ENCODE data around the gene ZNF317. TPM values are rescaled to one million over a fixed set of nuclear protein-coding genes. Genes with fewer than 3 reads are reported as not detected.

ZNF317 gene
- total RNA-seq (10 to 100 TPM; 39.4 to 75.5 (median 54.5) TPM), polyA plus RNA-seq (10 to 100 TPM; 33.3 to 38.4 TPM), total RNA-seq (138 reads per million, percentile 89 among the genes with 10 or more reads in this experiment)

DNA sequence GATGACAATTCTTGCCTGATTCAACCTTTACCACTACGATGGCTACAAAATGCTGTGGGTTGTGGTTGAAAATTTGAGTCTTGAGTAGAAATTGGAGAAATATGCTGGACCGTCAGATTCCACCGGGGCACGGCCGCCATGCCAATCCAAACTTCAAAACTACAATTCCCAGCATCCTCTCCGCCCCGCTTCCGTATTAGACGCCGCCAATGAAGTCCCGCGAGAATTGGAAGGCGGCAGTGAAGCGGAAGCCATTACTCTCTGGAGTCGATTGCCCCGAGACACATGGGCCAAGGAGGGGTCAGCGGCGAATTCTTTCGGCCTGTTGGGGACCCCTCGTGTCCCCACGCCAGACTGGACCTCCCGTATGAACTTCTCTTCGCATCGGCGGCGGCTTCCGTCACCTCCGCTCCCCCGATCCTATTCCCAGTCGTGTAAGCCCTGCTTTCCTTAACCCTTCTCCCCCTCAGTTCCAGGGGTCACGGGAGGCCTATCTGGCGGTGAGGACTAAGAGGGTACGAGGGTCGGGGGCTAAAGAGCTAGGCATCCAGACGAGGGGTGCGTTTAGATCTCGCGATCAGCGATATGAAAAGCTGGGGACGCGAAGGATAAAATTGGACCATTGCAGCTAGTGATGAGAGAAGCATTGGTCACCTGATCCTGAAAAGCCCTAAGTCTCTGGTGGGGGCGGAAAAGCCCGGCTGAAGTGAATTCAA, at the start of gene ZNF317:
Gene ZNF317, plus strand, starts transcription at position 239 of the 716 bp plus-strand sequence. CDS start 15,620 bp downstream, outside the sequence.
- intact Hi-C loops (cut with micrococcal nuclease) = loop anchor here (1.0 to 5.0 kb wide), 11 partner anchors 167 to 695 kb away; partner anchors contain the start of genes ZNF121 (in 2 of the 2), ZNF266 (in 2 of the 2), ZNF559 (in 2 of the 2) and ZNF699 (in 2 of the 2)

DNA sequence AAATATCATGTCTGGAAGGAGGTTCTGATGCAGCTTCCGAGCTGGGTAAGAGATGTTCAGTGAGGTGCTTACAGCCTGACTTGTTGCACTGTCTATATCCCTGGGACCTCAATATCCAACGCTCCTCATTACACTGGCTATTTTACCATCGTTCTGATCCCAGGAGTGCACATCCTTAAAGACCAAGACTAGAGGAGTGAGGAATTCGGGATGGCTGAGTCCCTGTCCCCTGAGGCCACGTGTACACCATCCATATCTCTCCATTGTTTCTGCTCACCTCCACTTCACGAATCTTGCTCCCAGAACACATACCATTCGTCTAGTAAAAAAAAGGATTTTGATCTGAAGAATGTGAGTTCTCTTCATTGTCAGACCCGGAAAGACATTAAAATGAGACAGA, 32.8 kb upstream of the ZNF317 start, which contains the start of gene OR7G2:
Gene OR7G2, minus strand, starts transcription at position 101 of the 400 bp plus-strand sequence. CDS start 4,232 bp downstream, outside the sequence.
- H3K4me1 Mint-ChIP-seq = no peaks in the 10 kb centered on the region
- ChIA-PET POLR2A (no interaction called here), CTCF (no interaction called here)
- peaks cover 0 to 1% (median 0%) of the 10 kb centered on the region in 11 donors for H3K9me3 Mint-ChIP-seq
- peaks cover 0 to 37% (median 29%) of the 10 kb centered on the region in 5 donors for H3K27me3 Mint-ChIP-seq
- Histone ChIP-seq H3K27ac (ENCODE audit: low read depth, low read length) (no peak within 1 kb of the TSS), H3K36me3 (ENCODE audit: control insufficient read depth in 2 of 3, insufficient read depth in 3 of 3, low read length in 3 of 3) (no peaks in the 10 kb centered on the region), H3K9me3 (ENCODE audit: control insufficient read depth in 2 of 3, low read length in 3 of 3) (no peaks in the 10 kb centered on the region), H3K27me3 (ENCODE audit: control insufficient read depth in 2 of 2, insufficient read depth in 2 of 2, low read length in 2 of 2) (no peaks in the 10 kb centered on the region), H3K4me3 (ENCODE audit: low read length) (no peak within 1 kb of the TSS), H3K4me1 (ENCODE audit: control insufficient read depth in 2 of 2, insufficient read depth in 2 of 2, low read length in 2 of 2) (no peaks in the 10 kb centered on the region)
- H3K27ac Mint-ChIP-seq = no peak within 1 kb of the TSS
- intact Hi-C loops (cut with micrococcal nuclease) = no loop called here
- no peak for DNase-seq
- no peak within 1 kb of the TSS for H3K4me3 Mint-ChIP-seq
- H3K36me3 Mint-ChIP-seq = no peaks in the 10 kb centered on the region
- ATAC-seq = no peak

More for the DNA sequence above, at the start of gene ZNF317:
- Histone ChIP-seq H3K4me1 (ENCODE audit: control insufficient read depth in 2 of 2, insufficient read depth in 2 of 2, low read length in 2 of 2) (peaks cover 17 to 21% of the 10 kb centered on the region in 2 donors), H3K27me3 (ENCODE audit: control insufficient read depth in 2 of 2, insufficient read depth in 2 of 2, low read length in 2 of 2) (no peaks in the 10 kb centered on the region), H3K4me3 (ENCODE audit: low read length) (peak within 1 kb of the TSS; percentile 94), H3K27ac (ENCODE audit: low read depth, low read length) (peak within 1 kb of the TSS; percentile 95), H3K36me3 (ENCODE audit: control insufficient read depth in 2 of 3, insufficient read depth in 3 of 3, low read length in 3 of 3) (peaks cover 0 to 9% (median 0%) of the 10 kb centered on the region in 3 experiments), H3K9me3 (ENCODE audit: control insufficient read depth in 2 of 3, low read length in 3 of 3) (peaks cover 0 to 9% (median 5%) of the 10 kb centered on the region in 3 experiments)
- H3K4me1 Mint-ChIP-seq = peaks cover 28 to 55% (median 49%) of the 10 kb centered on the region in 7 donors
- DNase-seq (peak; percentile 72 to 94 (median 88)), ATAC-seq (peak; percentile 94)
- H3K27me3 Mint-ChIP-seq = peaks cover 0 to 7% (median 0%) of the 10 kb centered on the region in 5 donors
- H3K4me3 Mint-ChIP-seq = peak within 1 kb of the TSS; percentile 93 to 99 (median 98)
- CTCF ChIA-PET = no interaction called here
- POLR2A ChIA-PET = interaction anchor here (0.6 to 2.4 kb wide), 3 partner anchors 295 to 692 kb away, joined by 3 to 8 read pairs (median 3); partner anchors contain the start of gene ZNF266
- peak within 1 kb of the TSS; percentile 95 to 99 (median 97) for H3K27ac Mint-ChIP-seq
- peaks cover 7 to 38% (median 27%) of the 10 kb centered on the region in 5 donors for H3K36me3 Mint-ChIP-seq
- H3K9me3 Mint-ChIP-seq = peaks cover 0 to 21% (median 8%) of the 10 kb centered on the region in 11 donors

GRCh38 chr19:9109959-9110358, 30.2 kb upstream of the ZNF317 start:
- H3K4me1 Mint-ChIP-seq = no peaks in the 10 kb centered on the region
- DNase-seq (no peak), ATAC-seq (no peak)
- no peaks in the 10 kb centered on the region for H3K36me3 ChIP-seq (ENCODE audit: control insufficient read depth in 2 of 3, insufficient read depth in 3 of 3, low read length in 3 of 3)
- CTCF ChIA-PET = no interaction called here
- intact Hi-C loops (cut with micrococcal nuclease) = no loop called here
- no peaks in the 10 kb centered on the region for H3K27me3 ChIP-seq (ENCODE audit: control insufficient read depth in 2 of 2, insufficient read depth in 2 of 2, low read length in 2 of 2)
- H3K9me3 Mint-ChIP-seq = no peaks in the 10 kb centered on the region
- no peaks in the 10 kb centered on the region for H3K9me3 ChIP-seq (ENCODE audit: control insufficient read depth in 2 of 3, low read length in 3 of 3)
- H3K4me1 ChIP-seq (ENCODE audit: control insufficient read depth in 2 of 2, insufficient read depth in 2 of 2, low read length in 2 of 2) = no peaks in the 10 kb centered on the region
- POLR2A ChIA-PET = no interaction called here
- H3K4me3 ChIP-seq (ENCODE audit: low read length) = no peak overlapping the region
- no peak overlapping the region for H3K4me3 Mint-ChIP-seq
- H3K27me3 Mint-ChIP-seq = peaks cover 0 to 36% (median 25%) of the 10 kb centered on the region in 5 donors
- H3K36me3 Mint-ChIP-seq = no peaks in the 10 kb centered on the region
- H3K27ac Mint-ChIP-seq = no peak overlapping the region
- no peak overlapping the region for H3K27ac ChIP-seq (ENCODE audit: low read depth, low read length)

- no peak for DNase-seq
- POLR2A ChIA-PET = no interaction called here
- Histone ChIP-seq H3K9me3 (ENCODE audit: control insufficient read depth in 2 of 3, low read length in 3 of 3) (no peaks in the 10 kb centered on the region), H3K27me3 (ENCODE audit: control insufficient read depth in 2 of 2, insufficient read depth in 2 of 2, low read length in 2 of 2) (peaks cover 0 to 2% of the 10 kb centered on the region in 2 donors), H3K36me3 (ENCODE audit: control insufficient read depth in 2 of 3, insufficient read depth in 3 of 3, low read length in 3 of 3) (no peaks in the 10 kb centered on the region), H3K4me3 (ENCODE audit: low read length) (no peak within 1 kb of the TSS), H3K4me1 (ENCODE audit: control insufficient read depth in 2 of 2, insufficient read depth in 2 of 2, low read length in 2 of 2) (no peaks in the 10 kb centered on the region), H3K27ac (ENCODE audit: low read depth, low read length) (no peak within 1 kb of the TSS)
- no peak for ATAC-seq
- CTCF ChIA-PET = no interaction called here
- Mint-ChIP-seq H3K4me3 (no peak within 1 kb of the TSS), H3K27me3 (peaks cover 0 to 34% (median 23%) of the 10 kb centered on the region in 5 donors), H3K9me3 (peaks cover 0 to 6% (median 0%) of the 10 kb centered on the region in 11 donors), H3K4me1 (no peaks in the 10 kb centered on the region), H3K36me3 (no peaks in the 10 kb centered on the region), H3K27ac (no peak within 1 kb of the TSS)
- intact Hi-C loops (cut with micrococcal nuclease) = no loop called here
These were observed 24.8 kb upstream of the ZNF317 start, which contains the start of gene OR7G1 for GRCh38 chr19:9115307-9115813. OR7G1 (minus strand) TSS chr19:9115763; CDS start chr19:9115763, 0 bp downstream.

DNA sequence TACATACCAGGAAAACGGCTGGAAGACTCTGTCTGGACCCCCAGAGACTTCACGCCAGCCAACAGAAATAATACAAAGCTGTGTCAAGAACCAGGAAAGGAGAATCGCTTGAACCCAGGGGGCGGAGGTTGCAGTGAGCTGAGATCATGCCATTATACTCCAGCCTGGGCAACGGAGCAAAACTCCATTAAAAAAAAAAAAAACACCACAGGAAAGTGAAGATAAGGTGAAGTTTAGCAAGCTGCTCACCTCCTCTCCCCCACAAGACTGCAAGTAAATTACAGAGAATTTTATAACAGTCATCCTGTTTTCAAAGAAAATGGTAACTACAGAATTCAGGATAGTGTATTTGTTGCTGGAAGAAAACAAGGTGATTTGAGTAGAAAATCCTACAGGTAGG, 23.6 kb upstream of the ZNF317 start:
- Mint-ChIP-seq H3K36me3 (no peaks in the 10 kb centered on the region), H3K4me1 (no peaks in the 10 kb centered on the region), H3K27ac (no peak overlapping the region), H3K4me3 (no peak overlapping the region), H3K9me3 (peaks cover 0 to 9% (median 0%) of the 10 kb centered on the region in 11 donors), H3K27me3 (peaks cover 0 to 38% (median 26%) of the 10 kb centered on the region in 5 donors)
- intact Hi-C loops (cut with micrococcal nuclease) = no loop called here
- Histone ChIP-seq H3K27me3 (ENCODE audit: control insufficient read depth in 2 of 2, insufficient read depth in 2 of 2, low read length in 2 of 2) (peaks cover 0 to 2% of the 10 kb centered on the region in 2 donors), H3K4me3 (ENCODE audit: low read length) (no peak overlapping the region), H3K27ac (ENCODE audit: low read depth, low read length) (no peak overlapping the region), H3K9me3 (ENCODE audit: control insufficient read depth in 2 of 3, low read length in 3 of 3) (no peaks in the 10 kb centered on the region), H3K36me3 (ENCODE audit: control insufficient read depth in 2 of 3, insufficient read depth in 3 of 3, low read length in 3 of 3) (no peaks in the 10 kb centered on the region), H3K4me1 (ENCODE audit: control insufficient read depth in 2 of 2, insufficient read depth in 2 of 2, low read length in 2 of 2) (no peaks in the 10 kb centered on the region)
- ChIA-PET CTCF (no interaction called here), POLR2A (no interaction called here)
- no peak for ATAC-seq
- no peak for DNase-seq

DNA sequence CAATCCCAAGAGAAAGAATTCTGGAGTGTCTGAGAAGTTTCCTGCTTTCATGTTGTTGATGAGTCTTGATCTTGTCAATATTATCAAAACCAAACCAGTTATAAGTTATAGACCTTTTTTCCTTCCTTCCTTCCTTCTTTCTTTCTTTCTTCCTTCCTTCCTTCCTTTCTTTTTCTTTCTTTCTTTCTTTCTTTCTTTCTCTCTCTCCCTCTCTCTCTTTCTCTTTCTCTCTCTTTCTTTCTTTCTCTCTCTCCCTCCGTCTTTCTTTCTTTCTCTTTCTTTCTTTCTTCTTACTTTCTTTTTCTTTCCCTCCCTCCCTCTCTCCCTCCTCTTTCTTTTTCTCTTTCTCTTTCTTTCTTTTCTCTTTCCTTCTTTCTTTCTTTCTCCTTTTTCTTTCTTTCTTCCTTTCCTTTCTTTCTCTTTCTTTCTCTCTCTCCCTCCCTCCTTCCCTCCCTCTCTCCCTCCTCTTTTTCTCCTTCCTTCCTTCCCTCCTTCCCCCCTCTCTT, 13.2 kb upstream of the ZNF317 start, which contains the start of gene OR7G3:
Gene OR7G3, minus strand, starts transcription at position 51 of the 506 bp plus-strand sequence. Its CDS starts 0 bp downstream, at position 51.
- Mint-ChIP-seq H3K27ac (no peak within 1 kb of the TSS), H3K27me3 (peaks cover 0 to 43% (median 30%) of the 10 kb centered on the region in 5 donors), H3K4me3 (no peak within 1 kb of the TSS), H3K9me3 (peaks cover 0 to 4% (median 0%) of the 10 kb centered on the region in 11 donors), H3K36me3 (peaks cover 0 to 6% (median 0%) of the 10 kb centered on the region in 5 donors), H3K4me1 (peaks cover 0 to 9% (median 8%) of the 10 kb centered on the region in 7 donors)
- Histone ChIP-seq H3K27ac (ENCODE audit: low read depth, low read length) (no peak within 1 kb of the TSS), H3K36me3 (ENCODE audit: control insufficient read depth in 2 of 3, insufficient read depth in 3 of 3, low read length in 3 of 3) (no peaks in the 10 kb centered on the region), H3K9me3 (ENCODE audit: control insufficient read depth in 2 of 3, low read length in 3 of 3) (no peaks in the 10 kb centered on the region), H3K27me3 (ENCODE audit: control insufficient read depth in 2 of 2, insufficient read depth in 2 of 2, low read length in 2 of 2) (no peaks in the 10 kb centered on the region), H3K4me3 (ENCODE audit: low read length) (no peak within 1 kb of the TSS), H3K4me1 (ENCODE audit: control insufficient read depth in 2 of 2, insufficient read depth in 2 of 2, low read length in 2 of 2) (no peaks in the 10 kb centered on the region)
- no peak for ATAC-seq
- intact Hi-C loops (cut with micrococcal nuclease) = no loop called here
- CTCF ChIA-PET = no interaction called here
- DNase-seq = no peak
- POLR2A ChIA-PET = no interaction called here

Measured in naive thymus-derived CD4-positive, alpha-beta T cell (primary cell).